NCI-H146 treated with DMSO at 0.1 percent for 48 hours (cell line): ENCODE results near the gene ADCYAP1R1.

ENCODE experiments used
- DNase-seq: peaks from one replicate; lab custom pipeline; 2025; ENCODE audit not compliant: unreplicated experiment; lab: John Stamatoyannopoulos, UW

ADCYAP1R1 gene

DNA sequence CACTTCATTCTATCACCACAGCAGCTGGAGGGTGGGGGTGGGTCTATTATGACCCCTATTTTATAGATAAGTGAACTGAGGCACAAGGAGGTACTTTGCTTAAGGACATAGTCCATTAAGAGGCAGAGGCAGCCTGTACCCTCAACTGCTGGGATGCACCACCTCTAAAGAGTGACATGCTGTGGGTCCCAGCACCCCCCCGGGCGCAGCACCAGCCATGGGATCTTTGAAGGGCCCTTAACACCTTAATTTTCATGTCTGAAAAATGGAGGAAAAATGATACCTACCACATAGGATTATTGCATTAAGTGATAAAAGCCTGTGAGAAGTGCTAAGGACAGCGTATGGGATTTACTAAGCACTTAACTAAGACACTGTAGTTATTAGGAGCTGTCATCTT lies 15.4 kb downstream of the ADCYAP1R1 start:
- no peak for DNase-seq

DNA sequence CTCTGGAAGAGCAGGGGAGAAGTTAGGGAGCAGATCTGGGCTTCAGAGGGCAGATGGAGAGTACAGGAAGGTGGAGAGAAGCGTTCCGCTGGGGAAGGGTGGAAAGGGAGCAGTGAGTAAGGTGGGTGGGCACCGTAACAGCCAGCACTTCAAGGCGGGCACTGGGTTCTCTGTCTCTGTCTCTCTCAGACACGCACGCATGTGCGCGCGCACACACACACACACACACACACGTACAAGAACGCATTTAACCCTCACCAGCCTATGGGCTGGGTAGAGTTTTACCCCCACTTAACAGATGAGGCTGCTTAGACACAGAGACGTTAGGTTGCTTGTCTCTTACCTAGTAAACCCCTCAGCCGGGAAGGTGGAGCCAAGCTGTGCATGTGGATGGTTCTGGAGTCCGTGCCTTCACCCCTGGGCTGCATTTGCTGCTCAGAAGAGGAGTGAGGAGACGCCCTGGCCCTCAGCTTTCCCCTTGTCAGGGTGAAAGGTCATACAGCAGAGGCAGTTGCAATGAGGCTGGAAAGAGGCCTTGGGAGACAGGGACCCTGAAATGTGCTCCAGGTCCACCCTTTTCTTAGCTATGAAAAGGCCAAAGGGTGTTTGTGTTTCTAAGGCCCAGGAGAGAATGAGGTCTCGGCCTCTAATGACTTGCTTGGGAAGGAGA lies 16.0 kb downstream of the ADCYAP1R1 start:
- no peak for DNase-seq

DNA sequence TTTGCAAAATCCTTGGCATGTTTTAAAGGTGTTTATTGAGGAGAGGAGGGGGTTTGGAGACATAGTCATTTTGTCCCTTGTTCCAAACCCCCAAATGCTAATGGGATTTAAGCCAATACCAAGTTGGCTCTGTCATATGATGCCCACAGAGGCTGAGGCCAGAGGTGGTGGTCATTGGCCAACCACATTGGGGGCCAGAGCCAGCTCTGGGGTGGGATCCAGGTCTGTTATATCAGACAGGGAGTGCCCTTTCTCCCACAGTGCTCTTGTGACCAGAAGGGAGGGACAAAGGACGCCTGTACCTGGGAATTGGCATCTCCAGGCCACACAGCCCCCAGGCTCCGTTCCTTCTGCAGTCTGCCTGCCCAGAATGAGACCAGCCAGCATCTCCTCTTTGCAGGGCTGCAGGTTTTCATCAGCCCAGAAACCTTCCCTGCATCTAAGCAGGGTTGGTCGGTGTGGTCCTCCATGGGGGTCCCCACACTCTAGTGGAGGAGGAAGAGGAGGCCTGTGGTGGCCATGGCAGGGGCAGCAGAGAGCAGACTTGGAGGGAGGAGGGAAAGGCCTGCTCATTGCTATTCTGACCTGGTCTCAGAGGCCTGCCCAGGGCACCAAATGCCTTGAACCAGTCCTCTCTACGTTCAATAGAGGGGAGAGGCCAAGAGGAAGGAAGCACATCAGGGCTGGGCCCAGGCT lies 17.9 kb downstream of the ADCYAP1R1 start:
- DNase-seq, result no peak

GRCh38 chr7:31070991-31071644 lies 19.0 kb downstream of the ADCYAP1R1 start:
- DNase-seq, result no peak

DNA sequence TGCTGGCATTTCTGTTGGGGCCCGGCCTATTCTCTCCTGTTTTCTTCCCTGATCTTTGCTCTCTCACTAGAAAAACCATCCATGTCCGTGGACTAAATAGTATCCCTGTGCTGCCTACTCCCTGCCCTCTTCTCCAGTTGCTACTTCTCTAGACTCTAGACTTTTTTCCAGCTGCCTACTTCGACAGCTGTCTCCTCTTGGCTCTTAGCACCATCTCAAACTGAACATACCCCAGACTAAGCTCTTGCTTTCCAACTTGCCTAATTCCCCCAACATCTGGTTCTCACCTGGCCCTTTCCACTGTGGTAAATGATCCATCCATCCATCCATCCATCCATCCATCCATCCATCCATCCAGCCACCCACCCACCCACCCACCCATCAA lies 19.5 kb downstream of the ADCYAP1R1 start:
- DNase-seq, result no peak

DNA sequence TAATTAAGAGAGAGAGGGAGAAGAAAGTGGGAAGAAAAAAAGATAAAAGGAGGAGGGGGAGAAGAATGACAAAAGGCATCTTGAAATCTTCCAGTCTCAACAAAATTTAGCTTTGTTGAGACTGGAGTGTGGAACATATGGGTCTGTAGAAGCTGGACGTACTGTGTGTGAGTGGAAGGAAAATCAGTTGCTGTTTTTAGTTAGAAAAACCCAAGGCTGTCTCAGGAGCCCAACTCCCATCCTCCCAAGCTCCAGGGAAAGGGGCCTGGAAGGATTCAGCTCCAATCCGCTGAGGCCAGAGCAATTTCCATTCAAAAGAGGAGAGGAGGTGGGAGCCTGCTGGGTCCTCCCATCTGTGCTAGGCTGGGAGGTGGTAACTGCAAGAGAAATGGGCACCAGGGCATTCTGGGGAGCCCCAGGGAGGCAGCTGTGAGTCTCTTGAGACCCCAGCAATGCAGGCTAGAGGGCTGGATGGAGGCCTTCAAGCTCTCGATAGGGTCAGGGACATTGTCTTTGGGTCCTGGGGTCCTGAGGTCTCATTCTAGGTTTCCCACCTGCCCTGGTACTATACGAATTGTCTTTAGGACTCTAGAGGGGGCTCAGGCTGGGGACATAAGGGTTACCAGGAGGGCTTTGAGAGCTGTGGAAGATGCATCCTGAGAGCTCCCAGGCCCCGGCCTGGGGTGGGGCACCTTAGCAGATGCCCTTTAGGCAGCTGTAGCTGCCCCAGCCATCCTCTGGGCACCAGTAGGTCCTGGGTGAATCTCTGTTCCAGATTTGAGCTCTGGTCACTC lies 21.4 kb downstream of the ADCYAP1R1 start:
- no peak for DNase-seq

DNA sequence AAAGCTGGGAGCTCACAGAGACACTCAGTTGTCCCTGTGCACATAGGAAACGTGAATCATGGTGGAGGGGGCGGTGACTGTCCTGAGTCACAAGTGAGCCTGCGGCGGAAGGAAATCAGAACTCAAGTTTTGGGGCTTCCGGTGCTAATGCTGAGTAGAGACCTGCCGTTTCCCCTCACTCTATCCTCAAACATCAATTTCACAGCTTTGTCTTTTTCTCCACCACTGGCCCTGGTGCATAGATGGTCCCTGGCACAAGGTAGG lies 21.9 kb downstream of the ADCYAP1R1 start:
- no peak for DNase-seq

GRCh38 chr7:31074403-31075085 lies 22.4 kb downstream of the ADCYAP1R1 start:
- DNase-seq, result no peak

DNA sequence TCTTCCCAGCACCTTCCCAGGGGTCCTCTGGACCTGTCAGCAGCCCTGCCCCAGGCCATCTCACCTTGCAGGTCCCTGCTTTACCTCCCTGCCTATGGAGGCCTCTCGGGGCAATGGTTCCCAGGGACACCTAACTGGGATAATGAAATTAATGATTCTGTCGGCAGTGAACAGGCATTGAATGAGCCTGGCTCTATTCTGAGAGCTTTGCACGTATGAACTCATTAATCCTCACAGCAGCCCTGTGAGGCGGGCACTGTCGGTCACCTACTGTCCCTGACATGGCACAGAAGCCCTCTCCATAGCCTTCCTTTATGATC lies 22.9 kb downstream of the ADCYAP1R1 start:
- DNase-seq, result no peak

- DNase-seq, result no peak
These were observed 23.9 kb downstream of the ADCYAP1R1 start for GRCh38 chr7:31076051-31076450.

GRCh38 chr7:31076641-31077310 lies 24.7 kb downstream of the ADCYAP1R1 start:
- no peak for DNase-seq

GRCh38 chr7:31077484-31078362 lies 25.6 kb downstream of the ADCYAP1R1 start:
- no peak for DNase-seq

DNA sequence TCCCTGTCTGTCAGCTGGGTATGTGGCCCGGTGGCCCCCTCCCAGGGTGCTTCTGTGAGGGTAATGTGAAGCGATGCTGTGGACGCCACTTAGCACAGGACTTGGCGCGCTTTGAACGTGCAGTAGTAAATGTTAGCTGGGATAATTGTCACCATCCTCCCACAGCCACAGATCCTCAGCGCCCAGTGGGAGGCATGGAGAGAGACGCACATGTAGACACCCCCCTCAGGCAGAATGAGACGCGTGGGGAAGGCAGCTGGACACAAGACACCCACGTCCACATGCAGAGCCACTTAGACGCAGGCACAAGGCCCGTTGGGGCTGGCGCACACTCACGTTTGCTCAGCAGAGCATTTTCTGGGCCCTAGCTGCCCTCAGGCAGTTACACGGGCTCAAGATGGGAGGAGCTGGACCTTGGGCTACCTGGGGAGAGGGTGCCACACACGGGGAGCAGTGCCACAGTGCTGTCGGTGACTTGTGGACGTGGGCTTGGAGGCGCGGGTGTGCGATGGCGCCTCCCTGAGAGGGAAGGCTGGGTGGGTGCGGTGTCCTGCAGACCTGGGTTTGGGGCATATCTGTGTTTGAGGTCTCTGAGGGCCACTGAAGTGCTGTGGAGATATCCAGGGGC lies 26.4 kb downstream of the ADCYAP1R1 start:
- no peak for DNase-seq

GRCh38 chr7:31079126-31079823 lies 27.2 kb downstream of the ADCYAP1R1 start:
- no peak for DNase-seq

DNA sequence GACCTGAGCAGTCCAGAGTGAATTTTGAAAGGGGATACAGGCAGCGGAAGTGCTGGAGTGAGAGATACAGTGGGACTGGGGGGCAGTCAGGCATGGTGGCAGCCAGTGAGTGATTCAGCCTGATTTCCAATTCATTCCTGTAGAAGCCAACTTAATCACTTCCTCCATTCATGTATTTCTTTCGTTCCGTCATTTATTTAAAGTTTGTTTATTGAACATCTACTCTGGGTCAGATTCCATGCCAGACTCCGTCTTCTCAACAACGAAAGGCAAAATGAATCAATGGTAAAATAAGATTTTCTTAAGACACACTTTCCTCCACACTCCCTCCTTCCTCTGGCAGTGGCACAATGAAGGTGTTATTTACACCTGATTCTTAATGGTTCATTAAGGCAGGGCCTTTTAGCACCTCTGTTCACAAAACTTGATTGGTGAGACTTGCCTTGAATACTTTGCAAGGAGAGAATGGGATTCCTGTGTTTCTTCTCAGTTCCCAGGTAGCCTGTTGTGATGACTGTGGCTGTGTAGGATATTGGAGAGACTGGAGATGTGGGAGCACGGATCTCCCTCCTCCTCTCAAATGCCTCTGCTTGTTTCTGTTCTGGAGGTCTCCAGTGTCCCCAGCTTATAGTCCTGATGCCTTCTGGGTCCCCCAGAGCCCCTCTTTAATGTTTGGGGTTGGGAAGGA lies 27.9 kb downstream of the ADCYAP1R1 start:
- DNase-seq, result no peak

- no peak for DNase-seq
These were observed 28.7 kb downstream of the ADCYAP1R1 start for GRCh38 chr7:31080763-31081162.

GRCh38 chr7:31082017-31082416 lies 29.9 kb downstream of the ADCYAP1R1 start:
- DNase-seq, result no peak

GRCh38 chr7:31082447-31082846 lies 30.3 kb downstream of the ADCYAP1R1 start:
- no peak for DNase-seq
